NCI-H69 (cell line): ENCODE measurements around the gene CLEC16A.

Experiments used
- DNase-seq: peaks from one replicate; lab custom pipeline; 2025; lab: John Stamatoyannopoulos, UW

The CLEC16A gene

DNA sequence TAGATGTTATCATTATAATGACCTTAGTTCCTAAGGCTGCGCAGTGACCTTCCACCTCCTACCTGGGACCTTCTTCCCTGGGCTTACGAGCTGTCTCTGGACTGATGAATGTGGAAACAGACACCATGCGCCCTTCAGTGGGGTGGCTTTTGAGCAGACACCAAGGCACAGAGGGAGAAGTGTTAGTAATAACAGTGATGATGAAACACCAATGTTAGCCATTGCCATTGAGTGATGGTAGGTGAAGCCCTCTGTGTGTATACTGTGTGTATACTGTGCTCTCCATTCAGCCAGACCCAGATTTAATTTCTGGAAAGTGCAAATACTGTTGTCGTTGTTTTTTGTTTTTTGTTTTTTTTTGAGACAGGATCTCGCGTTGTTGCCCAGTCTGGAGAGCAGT, 44.5 kb downstream of the CLEC16A start:
- DNase-seq, result no peak

DNA sequence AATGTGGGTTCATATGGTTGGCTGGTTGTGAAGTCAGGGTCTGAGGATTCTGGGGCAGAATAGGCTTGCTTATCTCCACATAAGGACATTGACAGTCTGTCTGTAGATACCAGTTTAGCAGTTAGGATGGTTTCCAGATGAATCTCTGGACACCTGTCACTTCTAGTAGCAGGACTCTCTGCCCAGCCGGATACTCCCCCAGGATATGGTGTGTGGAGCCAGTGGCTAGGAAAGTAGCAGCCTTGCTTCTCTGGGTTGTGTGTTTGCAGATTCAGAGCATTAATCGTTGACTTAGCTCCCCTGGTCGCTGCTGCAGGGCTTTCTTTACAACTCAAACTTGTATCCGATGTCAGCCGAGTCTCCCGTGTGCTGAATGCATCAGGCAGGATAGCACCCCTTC, 45.2 kb downstream of the CLEC16A start:
- no peak for DNase-seq

DNA sequence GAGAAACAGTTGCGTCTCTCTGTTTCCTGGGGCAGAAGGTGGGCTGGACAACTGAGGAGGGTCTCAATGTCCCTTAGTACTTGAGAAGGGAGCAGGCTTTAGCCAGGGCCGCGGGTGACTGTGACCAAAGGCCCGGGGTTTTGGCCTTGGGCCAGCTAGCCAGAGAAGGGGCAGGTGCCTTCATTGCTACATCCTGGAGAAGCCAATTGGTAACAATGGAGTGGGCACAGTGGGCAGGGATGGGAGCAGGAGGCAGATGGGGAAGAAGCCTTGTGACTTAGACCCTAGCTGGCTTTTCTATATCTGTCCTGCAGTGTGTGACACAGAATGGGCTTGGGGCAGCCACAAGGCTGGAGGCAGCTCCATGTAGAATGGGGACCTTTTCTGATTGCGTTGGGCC, 46.0 kb downstream of the CLEC16A start:
- DNase-seq, result peak; percentile 45

DNA sequence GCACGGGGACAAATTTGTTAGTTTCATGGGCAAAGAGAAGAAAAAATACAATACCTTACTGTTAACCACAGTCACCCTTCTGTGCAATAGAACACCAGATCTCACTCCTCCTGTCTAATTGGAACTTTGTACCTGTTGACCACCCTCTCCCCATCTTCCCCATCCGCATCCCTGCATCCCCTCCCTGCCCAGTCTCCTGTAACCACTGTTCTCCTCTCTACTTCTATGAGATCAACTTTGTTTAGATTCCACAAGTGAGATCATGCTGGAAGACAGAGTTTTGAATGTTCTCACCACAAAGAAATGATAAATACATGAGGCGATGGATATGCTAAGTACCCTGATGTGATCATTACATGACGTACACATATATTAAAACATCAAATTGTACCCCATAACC, 47.7 kb downstream of the CLEC16A start:
- no peak for DNase-seq

DNA sequence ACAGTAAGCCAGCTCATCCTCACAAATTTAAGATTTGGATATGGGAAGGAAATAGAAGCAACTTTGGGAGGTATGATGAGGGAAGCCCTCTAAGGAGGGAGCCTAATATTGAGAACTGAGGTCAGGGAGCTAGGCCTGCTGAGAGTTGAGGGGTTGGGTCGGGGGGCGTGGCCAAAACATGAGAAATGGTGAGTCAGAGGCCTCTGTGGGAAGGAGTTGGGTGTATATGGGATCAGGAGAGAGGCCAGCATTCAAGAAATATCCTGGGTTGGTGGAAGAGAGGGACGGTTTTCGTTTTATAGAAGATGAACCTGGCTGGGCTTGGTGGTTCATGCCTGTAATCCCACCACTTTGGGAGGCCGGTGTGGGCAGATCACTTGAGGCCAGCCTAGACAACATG, 48.4 kb downstream of the CLEC16A start:
- no peak for DNase-seq

DNA sequence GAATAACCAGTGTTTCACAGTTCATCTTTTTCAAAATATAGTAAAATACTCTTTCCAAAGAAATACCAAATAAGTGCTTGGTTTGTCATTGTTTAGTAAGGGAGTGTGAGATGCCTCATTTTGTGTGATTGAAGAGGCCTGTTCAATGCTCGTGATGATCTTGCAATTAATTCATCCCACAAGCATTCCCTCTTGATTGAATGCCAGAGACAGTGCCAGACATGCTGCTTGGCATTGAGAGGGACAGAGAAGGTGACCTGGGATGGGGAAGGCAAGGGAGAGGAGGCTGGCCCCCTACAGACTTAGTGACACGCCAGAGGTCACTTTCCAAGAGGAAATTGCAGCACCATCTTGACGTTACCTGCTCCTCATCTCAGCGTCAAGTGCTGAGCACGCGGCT, 49.3 kb downstream of the CLEC16A start:
- no peak for DNase-seq

DNA sequence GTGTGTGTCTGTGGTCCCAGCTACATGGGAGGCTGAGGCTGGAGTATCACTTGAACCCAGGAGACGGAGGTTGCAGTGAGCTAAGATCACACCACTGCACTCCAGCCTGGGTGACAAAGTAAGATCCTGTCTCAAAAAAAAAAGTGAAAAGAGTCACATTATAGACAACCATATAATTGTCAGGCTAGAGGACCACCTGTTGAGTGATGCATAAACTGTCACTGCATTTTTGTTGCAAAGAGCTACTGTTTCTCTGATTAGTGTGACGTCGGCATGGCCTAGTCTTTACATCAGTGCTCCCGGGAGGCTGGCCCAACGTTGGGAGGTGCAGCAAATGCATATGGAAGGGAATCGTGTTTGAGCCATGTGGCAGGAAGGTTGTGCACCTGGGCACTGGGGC, 50.2 kb downstream of the CLEC16A start:
- no peak for DNase-seq

DNA sequence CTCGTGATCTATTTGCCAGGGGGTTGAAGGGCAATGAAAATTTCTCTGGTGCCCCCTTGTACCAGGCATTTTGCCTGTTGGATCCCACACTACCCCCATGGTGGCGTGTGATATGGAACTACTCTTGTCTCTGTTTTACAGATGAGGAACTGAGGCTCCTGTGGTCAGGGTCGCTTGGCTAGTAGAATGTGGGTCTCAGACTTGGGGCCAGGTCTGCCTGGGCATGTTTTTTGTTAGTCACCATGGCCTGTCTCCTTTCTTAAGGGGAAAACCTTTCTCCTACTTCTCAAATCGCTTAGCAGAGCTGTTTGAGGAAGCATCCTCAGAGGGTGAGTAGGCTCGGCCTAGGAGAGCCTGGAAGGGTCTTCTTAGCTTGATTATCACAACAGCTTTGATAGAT, 51.2 kb downstream of the CLEC16A start:
- DNase-seq, result no peak

DNA sequence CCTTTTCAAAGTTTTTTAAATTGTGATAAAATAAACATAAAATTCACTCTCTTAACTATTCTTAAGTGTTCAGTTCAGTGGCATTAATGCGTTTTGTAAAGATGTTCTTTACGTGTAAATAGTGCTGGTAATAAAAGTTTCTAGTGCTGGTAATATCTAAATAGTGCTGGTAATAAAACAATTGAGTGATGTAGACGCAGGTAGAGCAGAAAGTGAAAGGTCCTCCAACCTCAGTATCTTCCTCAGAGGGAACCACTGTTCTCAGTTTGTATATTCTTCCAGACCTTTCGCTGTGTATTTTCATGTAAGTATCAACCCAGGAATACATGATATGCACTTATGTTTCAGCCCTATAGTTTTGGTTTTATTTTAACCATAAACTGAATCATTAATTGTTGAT, 53.1 kb downstream of the CLEC16A start:
- DNase-seq, result no peak

DNA sequence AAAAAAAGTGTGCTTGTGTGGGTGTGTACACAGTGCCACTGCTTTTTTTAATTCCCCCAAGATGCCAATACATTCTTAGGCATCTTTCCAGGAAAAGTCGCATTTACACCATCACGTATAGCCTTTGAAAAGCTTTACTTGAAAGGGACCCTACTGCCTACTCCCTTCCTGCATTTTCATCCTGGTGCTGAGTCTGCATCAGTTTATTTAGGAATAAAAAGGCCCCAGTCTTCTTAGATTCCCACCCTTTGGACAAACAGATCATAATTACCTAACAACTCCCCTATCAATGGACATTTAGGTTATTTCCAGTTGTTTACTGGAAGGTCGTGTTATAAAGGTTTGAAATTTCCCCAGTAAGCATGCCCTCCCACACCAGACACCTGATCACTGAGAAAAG, 54.9 kb downstream of the CLEC16A start:
- DNase-seq, result no peak

DNA sequence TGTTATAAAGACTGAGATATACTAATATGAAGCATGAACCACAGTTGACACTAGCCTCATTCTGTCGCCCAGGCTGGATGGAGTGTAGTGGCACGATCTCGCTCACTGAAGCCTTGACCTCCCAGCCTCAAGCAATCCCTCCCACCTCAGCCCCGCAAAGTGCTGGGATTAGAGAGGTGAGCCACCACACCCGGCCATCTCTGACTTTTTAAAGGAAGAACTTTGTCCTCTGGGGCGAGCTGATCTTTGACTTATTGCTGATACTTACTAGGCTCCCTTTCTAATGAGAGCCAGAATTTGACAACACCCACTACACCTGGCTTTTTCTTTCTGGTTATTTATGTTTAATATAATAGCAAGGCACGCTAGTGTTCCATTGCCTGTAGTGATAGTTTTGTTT, 57.2 kb downstream of the CLEC16A start:
- no peak for DNase-seq

DNA sequence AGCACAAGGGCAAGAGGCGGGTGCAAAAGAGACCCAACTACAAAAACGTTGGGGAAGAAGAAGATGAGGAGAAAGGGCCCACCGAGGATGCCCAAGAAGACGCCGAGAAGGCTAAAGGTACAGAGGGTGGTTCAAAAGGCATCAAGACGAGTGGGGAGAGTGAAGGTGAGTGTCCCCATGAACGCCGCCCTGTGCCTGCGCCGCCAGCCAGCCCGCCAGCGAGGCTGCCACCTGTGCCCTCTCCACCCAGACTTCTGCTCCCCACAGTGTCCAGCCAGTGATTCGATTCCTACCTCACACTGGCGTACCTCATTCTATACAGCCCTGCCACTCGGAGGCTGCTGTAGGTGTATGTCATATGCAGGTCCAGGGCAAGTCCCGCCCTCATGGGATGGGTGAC, 58.8 kb downstream of the CLEC16A start:
- DNase-seq, result no peak

DNA sequence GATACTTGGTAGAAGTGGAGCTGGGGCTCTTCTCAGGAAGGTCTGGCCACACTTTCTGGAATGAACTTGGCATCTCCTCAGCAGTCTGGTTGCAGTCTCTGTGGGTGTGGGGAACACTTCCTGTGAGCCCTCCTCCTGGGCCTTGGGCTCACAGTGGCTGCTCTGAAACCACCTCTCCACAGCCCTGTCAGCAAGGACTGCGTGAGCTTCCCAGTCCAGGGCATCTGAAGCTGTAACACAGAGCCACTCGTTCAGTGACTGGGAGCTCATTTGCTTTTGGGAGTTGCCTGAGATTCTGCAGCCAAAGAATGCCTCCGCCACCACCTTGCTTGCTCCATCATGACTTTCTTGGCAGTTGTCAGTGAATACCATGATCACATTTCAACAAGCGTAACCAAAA, 60.0 kb downstream of the CLEC16A start:
- no peak for DNase-seq

DNA sequence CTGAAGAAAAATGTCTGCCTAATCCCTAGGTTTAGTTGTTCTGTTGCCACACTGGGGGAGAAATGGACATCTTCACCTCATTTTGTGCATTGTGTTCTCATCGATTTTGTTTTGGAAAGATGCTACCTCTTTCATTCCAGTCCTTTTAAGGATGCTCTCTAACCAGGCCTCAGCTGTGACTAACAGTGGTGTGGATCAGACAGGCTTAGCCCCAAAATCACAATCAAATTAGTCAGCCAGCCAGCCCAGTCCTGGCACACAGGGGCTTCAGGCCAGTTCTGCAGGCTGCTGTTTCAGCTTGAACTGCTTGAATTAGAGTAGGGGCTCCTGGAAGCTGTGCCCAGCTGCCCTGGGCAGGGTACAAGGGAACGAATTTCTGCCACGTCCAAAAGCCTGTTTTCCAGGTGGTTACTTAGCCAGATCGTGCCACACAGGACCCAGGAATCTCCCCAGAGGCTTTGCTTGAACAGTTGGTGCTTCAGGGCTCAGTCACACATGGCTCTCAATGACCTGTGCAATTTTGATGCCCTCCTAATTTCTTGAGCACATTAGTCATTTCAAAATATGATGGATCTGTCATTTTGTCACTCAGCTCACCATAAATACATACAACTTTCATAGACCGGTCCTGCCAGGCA, 60.7 kb downstream of the CLEC16A start:
- no peak for DNase-seq

DNA sequence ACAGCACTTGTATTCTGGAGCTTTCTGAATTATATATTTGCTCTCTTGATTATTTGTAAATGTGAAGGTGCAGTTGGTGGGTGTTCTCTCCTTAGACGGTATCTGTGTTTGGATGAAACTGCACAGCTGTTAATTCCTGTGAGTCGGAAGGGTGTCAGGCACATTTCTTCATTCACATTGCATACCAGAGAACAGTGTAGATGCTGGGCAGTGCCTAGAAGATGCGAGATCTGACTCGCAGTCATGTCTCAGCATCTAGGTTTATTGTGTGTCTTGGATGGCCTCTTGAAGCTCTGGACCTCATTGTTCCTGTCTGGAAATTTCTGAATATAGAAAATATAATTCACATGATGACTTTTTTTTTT, 61.2 kb downstream of the CLEC16A start:
- DNase-seq, result no peak

DNA sequence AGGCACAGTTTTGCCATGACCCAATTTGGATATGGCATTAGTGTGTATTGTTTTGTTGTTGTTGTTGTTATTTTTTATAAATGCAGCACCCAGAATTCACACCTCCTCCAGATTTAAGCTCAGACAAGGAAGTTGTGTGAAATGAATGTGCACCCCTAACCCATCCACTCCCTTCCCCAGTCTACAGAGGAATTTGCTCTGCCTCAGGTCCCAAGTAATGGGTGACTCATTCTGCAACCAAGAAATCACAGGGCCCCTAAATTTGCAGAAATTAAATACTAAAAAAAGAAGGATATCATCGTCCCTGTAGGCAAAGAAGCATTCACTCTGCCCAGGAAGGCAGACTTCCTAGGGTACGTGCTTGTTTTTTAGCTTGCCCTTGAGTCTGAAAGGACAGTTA, 62.3 kb downstream of the CLEC16A start:
- no peak for DNase-seq

DNA sequence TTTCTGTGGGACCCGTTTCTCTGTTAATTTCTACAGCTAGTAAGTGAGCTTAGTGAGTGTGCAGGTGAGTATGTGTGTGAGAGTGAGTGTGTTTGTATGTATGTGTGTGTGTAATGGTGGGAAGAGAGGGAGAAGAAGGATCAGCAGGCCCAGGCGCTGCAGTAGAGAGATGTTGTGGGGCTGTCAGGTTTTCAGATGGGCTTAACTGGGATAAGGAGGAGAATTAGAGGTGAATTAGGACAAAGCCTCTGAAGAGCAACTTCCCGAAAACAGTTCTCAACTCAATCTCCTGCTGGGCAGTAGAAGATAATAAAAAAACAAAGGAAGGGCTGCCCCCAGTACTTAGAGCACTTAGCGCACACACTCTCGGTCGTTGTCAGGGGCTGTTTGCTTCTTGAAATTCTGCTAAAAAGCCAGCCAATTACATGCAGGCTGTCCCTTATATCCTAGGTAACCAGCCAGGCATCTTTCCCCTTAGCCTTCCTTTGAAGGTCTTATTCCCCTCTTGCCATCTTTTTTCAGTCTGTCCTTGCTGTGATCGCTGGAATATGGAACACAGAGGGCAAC, 63.4 kb downstream of the CLEC16A start:
- no peak for DNase-seq

DNA sequence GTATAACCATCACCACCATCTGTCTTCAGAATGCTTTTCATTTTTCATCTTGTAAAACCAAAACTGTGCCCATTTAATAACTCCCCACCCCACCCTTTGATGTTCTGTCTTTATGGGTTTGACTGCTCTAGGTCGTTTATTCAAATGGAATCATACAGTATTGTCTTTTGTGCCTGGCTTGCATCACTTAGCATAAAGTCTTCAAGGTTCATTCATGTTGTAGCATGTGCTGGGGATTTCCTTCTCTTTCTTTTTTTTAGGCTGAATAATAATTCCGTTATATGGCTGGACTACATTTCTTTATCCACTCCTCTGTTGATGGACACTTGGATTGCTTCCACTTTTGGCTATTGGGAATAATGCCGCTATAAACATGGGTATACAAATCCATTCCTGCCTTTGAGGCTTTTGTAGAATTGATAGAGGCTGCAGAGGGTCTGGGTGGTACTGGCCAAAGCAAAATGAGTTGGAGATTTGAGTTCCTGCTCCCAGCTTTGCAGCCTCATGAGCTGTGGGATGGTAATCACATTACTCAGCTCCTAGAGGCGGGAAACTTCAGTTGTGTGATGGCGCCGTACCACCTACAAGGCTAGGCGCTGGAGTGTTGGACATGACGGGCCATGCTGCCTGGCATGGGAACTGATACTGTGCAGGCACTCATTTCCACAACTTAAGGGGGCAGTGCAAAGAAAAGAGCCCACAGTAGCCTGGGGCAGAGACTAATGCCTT, 64.8 kb downstream of the CLEC16A start:
- DNase-seq, result no peak

DNA sequence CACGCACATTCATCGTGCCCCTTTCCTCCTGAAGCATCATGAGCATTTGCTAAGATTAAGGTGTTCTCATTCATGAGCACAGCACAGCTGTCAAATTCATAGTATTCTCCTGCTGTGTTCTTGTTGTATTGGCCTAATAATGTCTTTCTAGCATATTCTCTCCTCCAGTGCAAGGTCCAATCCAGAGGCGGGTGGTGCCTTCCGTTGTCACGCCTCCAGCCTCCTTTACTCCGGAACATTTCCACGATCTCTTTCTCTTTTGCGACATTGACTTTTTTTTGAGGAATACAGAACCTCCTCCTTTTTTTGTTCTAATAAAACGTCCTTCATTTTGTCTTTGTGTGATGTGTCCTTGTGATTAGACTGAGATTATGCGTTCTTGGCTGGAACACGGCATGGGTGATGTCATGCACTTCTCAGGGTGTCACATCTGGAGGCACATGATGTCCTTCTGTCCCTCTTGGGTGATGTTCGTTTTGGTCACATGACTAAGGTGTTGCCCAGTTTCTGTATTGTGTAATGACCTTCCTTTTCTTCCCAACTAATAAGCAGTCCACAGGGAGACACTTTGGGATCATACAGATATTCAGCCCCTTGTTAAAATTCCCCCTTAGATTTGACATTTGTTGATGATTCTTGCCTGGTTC, 66.3 kb downstream of the CLEC16A start:
- no peak for DNase-seq

DNA sequence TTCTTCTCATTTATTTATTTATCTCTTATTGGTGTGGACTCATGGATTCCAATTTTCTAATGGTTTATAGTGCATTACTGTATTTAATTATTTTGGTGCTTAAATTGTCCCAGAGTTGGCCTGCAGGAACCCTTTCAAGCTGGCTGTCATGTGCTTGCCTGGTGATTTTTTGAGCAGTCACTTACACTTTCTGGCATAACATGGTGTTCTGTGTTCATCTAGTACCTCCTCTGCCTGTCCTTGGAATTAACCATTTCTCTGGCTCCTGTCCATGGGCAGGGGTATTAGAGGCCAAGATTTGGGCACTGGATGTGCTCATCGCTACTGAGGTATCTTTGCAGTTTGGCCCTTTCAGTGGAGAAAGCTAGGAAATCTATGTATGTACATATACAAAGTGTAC, 67.0 kb downstream of the CLEC16A start:
- DNase-seq, result no peak

DNA sequence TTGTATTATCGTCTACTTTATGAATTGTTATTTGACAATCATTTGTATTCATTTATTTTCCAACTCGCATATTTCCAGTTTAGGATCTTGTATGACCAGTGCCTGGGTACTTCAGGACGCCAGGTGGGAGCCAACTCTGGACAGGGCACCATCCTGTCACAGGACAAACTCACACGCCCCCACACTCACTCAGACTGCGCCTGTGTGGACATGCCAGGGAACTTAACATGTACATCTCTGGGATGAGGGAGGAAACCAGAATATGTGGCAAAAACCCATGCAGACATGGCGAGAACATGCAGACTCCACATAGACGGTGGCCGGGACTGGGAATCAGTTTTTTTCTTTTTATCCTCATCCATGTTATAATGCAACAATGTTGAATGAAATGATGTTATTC, 68.5 kb downstream of the CLEC16A start:
- no peak for DNase-seq

DNA sequence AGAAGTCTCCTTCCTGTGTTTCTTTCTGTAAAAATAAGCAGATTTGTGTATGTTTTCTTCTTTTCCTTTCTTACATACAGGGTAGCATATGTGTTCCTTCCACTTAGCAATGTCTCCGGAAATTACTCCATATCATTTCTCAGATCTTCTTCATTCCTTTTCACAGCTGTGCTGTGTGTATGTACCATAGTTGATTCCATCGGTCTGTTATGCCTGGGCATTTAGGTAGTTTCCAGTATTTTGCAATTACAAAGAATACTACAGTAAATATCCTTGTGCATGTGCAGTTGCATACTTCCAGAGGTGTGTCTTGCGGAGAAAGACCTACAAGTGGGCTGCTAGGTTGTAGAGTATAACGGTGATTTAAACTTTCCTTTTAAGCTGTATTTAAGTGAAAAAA, 69.8 kb downstream of the CLEC16A start:
- DNase-seq, result no peak

DNA sequence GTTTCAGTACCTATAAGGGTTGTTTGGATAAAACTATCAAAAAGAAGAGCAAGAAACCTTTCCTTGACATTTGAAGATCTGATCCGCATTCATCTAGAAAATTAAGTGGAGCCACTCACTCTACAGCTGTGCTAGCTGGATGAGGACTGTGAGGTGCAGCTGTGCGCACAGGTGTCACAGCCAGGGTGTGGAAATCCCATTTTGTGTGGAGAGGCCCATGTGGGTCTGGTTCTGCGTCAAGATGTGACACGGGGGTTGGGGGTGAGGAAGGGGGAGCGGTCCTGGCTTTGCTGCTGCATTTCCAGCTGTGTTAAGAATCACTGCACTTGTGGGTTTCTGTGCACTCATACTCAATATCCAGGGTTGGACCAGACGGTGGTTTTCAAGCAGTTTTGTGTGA, 70.7 kb downstream of the CLEC16A start:
- DNase-seq, result no peak
